ENCODE measurements around the gene TNFRSF13B.

DNA sequence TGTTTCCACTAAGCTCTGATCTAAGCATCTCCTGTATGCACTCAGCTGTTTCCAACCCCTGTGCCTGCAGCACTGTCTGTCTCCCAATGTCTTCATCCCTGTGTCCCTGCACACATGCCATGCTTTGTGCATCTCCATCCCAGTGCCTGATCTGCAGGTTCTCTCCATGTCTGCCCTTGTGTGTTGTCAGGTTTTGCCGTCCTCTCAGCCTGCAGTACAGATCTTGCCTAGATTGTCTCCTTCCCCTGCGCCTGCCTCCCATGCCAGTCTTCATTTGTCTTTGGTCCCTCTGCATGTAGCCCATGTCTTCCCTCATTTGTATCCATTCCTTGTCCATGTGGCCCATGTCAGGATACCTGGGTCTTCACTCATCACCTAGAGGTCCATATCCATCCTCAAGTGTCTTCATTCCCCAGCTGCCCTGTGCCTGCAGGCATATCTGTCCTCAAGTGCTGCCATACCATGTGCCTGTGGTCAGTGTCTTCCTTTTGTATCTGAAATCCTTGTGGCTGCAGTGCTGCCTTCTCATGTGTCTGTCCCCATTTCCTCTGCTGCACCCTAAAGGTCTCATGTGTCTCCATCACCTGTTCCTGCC lies 71.5 kb downstream of the TNFRSF13B start:
- no peak for TF ChIP-seq POLR2AphosphoS5 (IDR thresholded peaks at IDR 0.05; ENCODE audit: low read depth)
- TF ChIP-seq, protein P1, sequence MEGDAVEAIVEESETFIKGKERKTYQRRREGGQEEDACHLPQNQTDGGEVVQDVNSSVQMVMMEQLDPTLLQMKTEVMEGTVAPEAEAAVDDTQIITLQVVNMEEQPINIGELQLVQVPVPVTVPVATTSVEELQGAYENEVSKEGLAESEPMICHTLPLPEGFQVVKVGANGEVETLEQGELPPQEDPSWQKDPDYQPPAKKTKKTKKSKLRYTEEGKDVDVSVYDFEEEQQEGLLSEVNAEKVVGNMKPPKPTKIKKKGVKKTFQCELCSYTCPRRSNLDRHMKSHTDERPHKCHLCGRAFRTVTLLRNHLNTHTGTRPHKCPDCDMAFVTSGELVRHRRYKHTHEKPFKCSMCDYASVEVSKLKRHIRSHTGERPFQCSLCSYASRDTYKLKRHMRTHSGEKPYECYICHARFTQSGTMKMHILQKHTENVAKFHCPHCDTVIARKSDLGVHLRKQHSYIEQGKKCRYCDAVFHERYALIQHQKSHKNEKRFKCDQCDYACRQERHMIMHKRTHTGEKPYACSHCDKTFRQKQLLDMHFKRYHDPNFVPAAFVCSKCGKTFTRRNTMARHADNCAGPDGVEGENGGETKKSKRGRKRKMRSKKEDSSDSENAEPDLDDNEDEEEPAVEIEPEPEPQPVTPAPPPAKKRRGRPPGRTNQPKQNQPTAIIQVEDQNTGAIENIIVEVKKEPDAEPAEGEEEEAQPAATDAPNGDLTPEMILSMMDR (IDR thresholded peaks at IDR 0.05; ENCODE audit: insufficient read depth, low read length): no peak
